Endothelial cell of umbilical vein (primary cell): ENCODE measurements around the gene EMC6. TPM values are rescaled to one million over a fixed set of nuclear protein-coding genes. Genes with fewer than 3 reads are reported as not detected.

Experiments used
- BruUV-seq: library from RNA; stranded (reverse); fragments of 400-500 nt; replicated peaks from 2 replicates; lab custom pipeline; 2021; lab: Mats Ljungman, UMichigan
- CTCF ChIA-PET: fragments of 300-600, 350-600 bp; sonication (Branson Sonifier 250); formaldehyde crosslinking; loops from one replicate; lab custom pipeline; 2021; ENCODE audit warnings: antibody characterized with exemption, inconsistent platforms; lab: Charles Lee
- POLR2A ChIA-PET: fragments of 300-600, 350-600 bp; sonication (Branson Sonifier 250); formaldehyde crosslinking; loops from one replicate; lab custom pipeline; 2021; ENCODE audit warnings: antibody characterized with exemption, inconsistent platforms; lab: Charles Lee
- DNase-seq: peaks from one replicate; pipeline ENCODE4 v3.0.0-alpha.2; 2011; ENCODE audit warnings: low read depth, low spot score
- FAIRE-seq: peaks from 2 replicates; lab custom pipeline; 2011; peaks lifted over from hg19 to GRCh38; lab: Jason Lieb, UNC
- H2AFZ ChIP-seq: 2 replicates; pipeline ENCODE4 v1.6.0; 2012; ENCODE audit warnings: low read depth, low read length, control low read depth, inconsistent platforms
- H3K27ac ChIP-seq: 2 replicates; pipeline ENCODE4 v1.5.1; 2011; ENCODE audit warnings: low read depth, mild to moderate bottlenecking, control low read depth, low read length, moderate library complexity; ENCODE audit not compliant: insufficient read depth
- H3K27me3 ChIP-seq, 2 experiments: 2 replicates each; pipeline versions ENCODE4 v1.6.0 to v1.6.1; 2011; ENCODE audit warnings: low read length in 2 of 2, mixed read lengths in 1 of 2; ENCODE audit not compliant: control insufficient read depth in 2 of 2, insufficient read depth in 2 of 2
- H3K36me3 ChIP-seq, 2 experiments: 2 replicates in 1 of 2; 3 replicates in 1 of 2; pipeline ENCODE4 v1.5.1; 2011; ENCODE audit warnings: low read length in 2 of 2, mild to moderate bottlenecking in 1 of 2, moderate library complexity in 1 of 2; ENCODE audit not compliant: control insufficient read depth in 2 of 2, insufficient read depth in 2 of 2; ENCODE audit errors: extremely low read depth in 1 of 2
- H3K4me1 ChIP-seq: 3 replicates; pipeline ENCODE4 v1.5.1; 2011; ENCODE audit warnings: mild to moderate bottlenecking, low read length; ENCODE audit not compliant: control insufficient read depth, insufficient read depth; ENCODE audit errors: extremely low read depth
- H3K4me2 ChIP-seq: 2 replicates; pipeline ENCODE4 v1.6.1; 2011; ENCODE audit warnings: low read length, control low read depth, mixed read lengths; ENCODE audit not compliant: insufficient read depth
- H3K4me3 ChIP-seq, 3 experiments: fragments of 200-600 bp in 1 of 3; sonication (generic), shearing (Covaris generic) in 1 of 3; replicated peaks in 1 of 3; 2 replicates each; pipeline ENCODE4 v1.5.1; 2011 to 2016; ENCODE audit warnings: control low read depth in 3 of 3, low read length in 3 of 3, mild to moderate bottlenecking in 2 of 3, inconsistent platforms in 1 of 3, low read depth in 1 of 3, moderate library complexity in 1 of 3; ENCODE audit not compliant: insufficient read depth in 1 of 3
- H3K79me2 ChIP-seq: 2 replicates; pipeline ENCODE4 v1.6.0; 2012; ENCODE audit warnings: low read length, inconsistent platforms; ENCODE audit not compliant: control insufficient read depth, insufficient read depth
- H3K9ac ChIP-seq: replicated peaks from 2 replicates; pipeline ENCODE3; 2011; ENCODE audit warnings: low read length, control low read depth; ENCODE audit not compliant: insufficient read depth; ENCODE audit errors: extremely low read depth
- H3K9me1 ChIP-seq: replicated peaks from 3 replicates; pipeline ENCODE4 v1.6.0; 2011; ENCODE audit warnings: mild to moderate bottlenecking, low read length; ENCODE audit not compliant: control insufficient read depth, insufficient read depth; ENCODE audit errors: extremely low read depth
- H3K9me3 ChIP-seq: replicated peaks from 2 replicates; pipeline ENCODE4 v1.5.1; 2012; ENCODE audit warnings: low read length, inconsistent platforms; ENCODE audit not compliant: control insufficient read depth, insufficient read depth
- H4K20me1 ChIP-seq: replicated peaks from 2 replicates; pipeline ENCODE3; 2011; ENCODE audit warnings: mild to moderate bottlenecking, low read length; ENCODE audit not compliant: control insufficient read depth, insufficient read depth; ENCODE audit errors: extremely low read depth
- EZH2 ChIP-seq: IDR thresholded peaks from 2 replicates; pipeline ENCODE4 v1.6.1; 2012; ENCODE audit warnings: borderline replicate concordance, low read depth, mild to moderate bottlenecking, moderate library complexity, low read length, inconsistent platforms; ENCODE audit not compliant: severe bottlenecking
- FOS ChIP-seq: IDR thresholded peaks from 2 replicates; pipeline ENCODE4 v1.6.1; 2011; ENCODE audit warnings: mild to moderate bottlenecking, low read length, moderate library complexity, borderline replicate concordance; ENCODE audit not compliant: insufficient read depth
- GATA2 ChIP-seq: IDR thresholded peaks from 2 replicates; pipeline ENCODE4 v1.7.0; 2011; ENCODE audit warnings: low read depth, mild to moderate bottlenecking, moderate library complexity, mixed read lengths, low read length; ENCODE audit not compliant: insufficient read length, insufficient read depth
- JUN ChIP-seq: IDR thresholded peaks from 2 replicates; pipeline ENCODE4 v1.6.1; 2011; ENCODE audit warnings: borderline replicate concordance, low read depth; ENCODE audit not compliant: insufficient read length, insufficient read depth
- MAX ChIP-seq: IDR thresholded peaks from 2 replicates; pipeline ENCODE4 v1.6.1; 2011; ENCODE audit not compliant: insufficient read depth, insufficient read length
- MYC ChIP-seq: IDR thresholded peaks from one replicate; pipeline ENCODE4 v1.6.1; 2011; ENCODE audit warnings: mild to moderate bottlenecking, low read depth, low read length
- POLR2A ChIP-seq: IDR thresholded peaks from 2 replicates; pipeline ENCODE4 v1.6.1; 2012; ENCODE audit warnings: low read depth, mild to moderate bottlenecking, control low read depth, low read length
- POLR2AphosphoS5 ChIP-seq: IDR thresholded peaks from 2 replicates; pipeline ENCODE4 v1.6.1; 2012; ENCODE audit warnings: low read depth, mild to moderate bottlenecking, control low read depth, low read length, moderate library complexity; ENCODE audit not compliant: insufficient read depth
- dilution Hi-C: fragments of 300-500 bp; cut with MboI; formaldehyde crosslinking; loops from one replicate; pipeline ENCODE4 v1.15.0; 2019; ENCODE audit warnings: low sequenced_read_pairs; ENCODE audit not compliant: extremely low pct_ligation_motif_present
- intact Hi-C: fragments of 100-400 bp; cut with micrococcal nuclease; formaldehyde crosslinking; loops from one replicate; pipeline ENCODE4 v1.10.0; 2022
- polyA plus RNA-seq, 4 experiments: library from polyadenylated mRNA; depleted of rRNA in 3 of 4; stranded (reverse) in 3 of 4; unstranded in 1 of 4; fragments of >200 nt; gene quantifications; 2 replicates each; pipeline versions ENCODE4 v1.2.1 to v1.2.3, GENCODE V29; 2011 to 2012; ENCODE audit warnings: missing spikeins in 1 of 4
- total RNA-seq: library from RNA; stranded (reverse); gene quantifications from 2 replicates; pipeline ENCODE4 v1.2.3, GENCODE V29; 2021
- TF ChIP-seq, protein P1 (sequence below), 2 donors: IDR thresholded peaks; 1 replicate in 1 of 2; 2 replicates in 1 of 2; pipeline ENCODE4 v1.5.1; 2011; ENCODE audit warnings: low read length in 2 of 2, mild to moderate bottlenecking in 2 of 2, moderate library complexity in 2 of 2, control low read depth in 1 of 2, inconsistent platforms in 1 of 2, low read depth in 1 of 2; ENCODE audit not compliant: insufficient read depth in 1 of 2; ENCODE audit errors: extremely low read depth in 1 of 2

The EMC6 gene
- total and polyA plus RNA-seq, 2 donors (not counting 3 experiments of a cell fraction or from before 2014, with no cell fraction given), result 54.0 to 105 TPM

GRCh38 chr17:3635474-3636153, 33.0 kb upstream of the EMC6 start:
- dilution Hi-C loops (no loop called here), intact Hi-C loops (loop anchor here (1.0 kb wide), 1 partner anchor 33 kb away; the partner anchor contains the start of genes EMC6 and TAX1BP3)
- Histone ChIP-seq H3K9me1 (no peaks in the 10 kb centered on the region), H3K4me1 (peaks cover 12% of the 10 kb centered on the region), H3K4me2 (peak overlapping the region; percentile 58), H3K27me3 (no peaks in the 10 kb centered on the region), H3K9ac (peak overlapping the region; percentile 50), H3K9me3 (no peaks in the 10 kb centered on the region), H3K79me2 (peaks cover 20% of the 10 kb centered on the region), H3K4me3 (peak overlapping the region; percentile 26 to 83 (median 34)), H3K27ac (no peak overlapping the region), H4K20me1 (no peaks in the 10 kb centered on the region), H2AFZ (peak overlapping the region; percentile 19), H3K36me3 (peaks cover 0 to 3% of the 10 kb centered on the region in 2 experiments)
- TF ChIP-seq, protein P1, sequence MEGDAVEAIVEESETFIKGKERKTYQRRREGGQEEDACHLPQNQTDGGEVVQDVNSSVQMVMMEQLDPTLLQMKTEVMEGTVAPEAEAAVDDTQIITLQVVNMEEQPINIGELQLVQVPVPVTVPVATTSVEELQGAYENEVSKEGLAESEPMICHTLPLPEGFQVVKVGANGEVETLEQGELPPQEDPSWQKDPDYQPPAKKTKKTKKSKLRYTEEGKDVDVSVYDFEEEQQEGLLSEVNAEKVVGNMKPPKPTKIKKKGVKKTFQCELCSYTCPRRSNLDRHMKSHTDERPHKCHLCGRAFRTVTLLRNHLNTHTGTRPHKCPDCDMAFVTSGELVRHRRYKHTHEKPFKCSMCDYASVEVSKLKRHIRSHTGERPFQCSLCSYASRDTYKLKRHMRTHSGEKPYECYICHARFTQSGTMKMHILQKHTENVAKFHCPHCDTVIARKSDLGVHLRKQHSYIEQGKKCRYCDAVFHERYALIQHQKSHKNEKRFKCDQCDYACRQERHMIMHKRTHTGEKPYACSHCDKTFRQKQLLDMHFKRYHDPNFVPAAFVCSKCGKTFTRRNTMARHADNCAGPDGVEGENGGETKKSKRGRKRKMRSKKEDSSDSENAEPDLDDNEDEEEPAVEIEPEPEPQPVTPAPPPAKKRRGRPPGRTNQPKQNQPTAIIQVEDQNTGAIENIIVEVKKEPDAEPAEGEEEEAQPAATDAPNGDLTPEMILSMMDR (IDR thresholded peaks at IDR 0.05; ENCODE audit: extremely low read depth in 1 of 2, insufficient read depth in 1 of 2, low read depth in 1 of 2, low read length in 2 of 2), result no peak
- TF ChIP-seq MYC, result no peak
- no peak for TF ChIP-seq MAX
- no peak for TF ChIP-seq JUN
- no peak for TF ChIP-seq EZH2
- TF ChIP-seq GATA2, result no peak
- no peak for TF ChIP-seq POLR2AphosphoS5
- TF ChIP-seq FOS, result no peak
- TF ChIP-seq POLR2A, result no peak
- ChIA-PET POLR2A (interaction anchor here (0.9 to 2.1 kb wide), 3 partner anchors 12 to 32 kb away, joined by 3 to 18 read pairs (median 3); no protein-coding TSS in a partner anchor), CTCF (interaction anchor here (1.0 to 2.5 kb wide), 6 partner anchors 12 to 587 kb away, joined by 4 to 15 read pairs (median 7); partner anchors contain the start of genes P2RX5 and TAX1BP3)
- DNase-seq, result no peak
- TSS peak; percentile 18 for BruUV-seq
- FAIRE-seq, result peak; percentile 28
